SK-N-SH (cell line): Measurements from ENCODE around the gene UMODL1. TPM values are rescaled to one million over a fixed set of nuclear protein-coding genes. Genes with fewer than 3 reads are reported as not detected.

Source experiments
- CTCF ChIA-PET: fragments of 300-600, 350-600 bp; formaldehyde crosslinking; extraction: SDS; loops from one replicate; lab custom pipeline; 2021; lab: Yijun Ruan, JAX
- POLR2A ChIA-PET: fragments of 350-600 bp; sonication (Branson Sonifier 250); formaldehyde crosslinking; extraction: SDS; loops from one replicate; lab custom pipeline; 2020; ENCODE audit warnings: antibody characterized with exemption, inconsistent platforms; lab: Yijun Ruan, JAX
- DNase-seq: peaks from one replicate; pipeline ENCODE4 v3.0.0; 2012
- H2AFZ ChIP-seq: fragments of 200-600 bp; sonication (generic); 2 replicates; pipeline ENCODE4 v1.8.1; 2016; ENCODE audit warnings: antibody characterized with exemption, mild to moderate bottlenecking, low read depth
- H3F3A ChIP-seq: fragments of 200-600 bp; sonication (generic); replicated peaks from 2 replicates; pipeline ENCODE3; 2016; ENCODE audit warnings: antibody characterized with exemption, mild to moderate bottlenecking; ENCODE audit not compliant: insufficient read depth
- H3K27ac ChIP-seq, 2 experiments: fragments of 200-500 bp in 1 of 2; fragments of 200-600 bp in 1 of 2; sonication (Bioruptor generic) in 1 of 2; sonication (generic), shearing (Covaris generic) in 1 of 2; 2 replicates each; pipeline versions ENCODE4 v1.5.1 to v1.6.1; 2014 to 2016; ENCODE audit warnings: low read depth in 2 of 2, inconsistent platforms in 1 of 2, low read length in 1 of 2, mild to moderate bottlenecking in 1 of 2, mixed read lengths in 1 of 2
- H3K27me3 ChIP-seq: fragments of 200-600 bp; sonication (generic), shearing (Covaris generic); 2 replicates; pipeline ENCODE4 v1.6.1; 2016; ENCODE audit warnings: mixed run types; ENCODE audit not compliant: insufficient read depth
- H3K36me3 ChIP-seq, 2 experiments: fragments of 200-500 bp in 1 of 2; fragments of 200-600 bp in 1 of 2; sonication (Bioruptor generic) in 1 of 2; sonication (generic) in 1 of 2; replicated peaks in 1 of 2; 2 replicates each; pipeline versions ENCODE3 to v1.5.1; 2014 to 2016; ENCODE audit warnings: low read length in 1 of 2, mild to moderate bottlenecking in 1 of 2; ENCODE audit not compliant: insufficient read depth in 2 of 2, control insufficient read depth in 1 of 2
- H3K4me1 ChIP-seq, 2 experiments: fragments of 200-500 bp in 1 of 2; fragments of 200-600 bp in 1 of 2; sonication (Bioruptor generic) in 1 of 2; sonication (generic), shearing (Covaris generic) in 1 of 2; 2 replicates each; pipeline versions ENCODE4 v1.5.1 to v1.6.1; 2014 to 2016; ENCODE audit warnings: low read depth in 1 of 2, low read length in 1 of 2, mixed run types in 1 of 2; ENCODE audit not compliant: insufficient read depth in 2 of 2, control insufficient read depth in 1 of 2
- H3K4me2 ChIP-seq: fragments of 200-600 bp; sonication (generic), shearing (Covaris generic); 2 replicates; pipeline ENCODE4 v1.6.1; 2017; ENCODE audit warnings: mixed run types
- H3K4me3 ChIP-seq, 2 experiments: fragments of 200-500 bp in 1 of 2; fragments of 200-600 bp in 1 of 2; sonication (Bioruptor generic) in 1 of 2; sonication (generic), shearing (Covaris generic) in 1 of 2; 2 replicates each; pipeline versions ENCODE4 v1.5.1 to v1.8.1; 2014 to 2016; ENCODE audit warnings: low read depth in 2 of 2, inconsistent platforms in 1 of 2, low read length in 1 of 2, mild to moderate bottlenecking in 1 of 2, mixed read lengths in 1 of 2, moderate library complexity in 1 of 2
- H3K79me2 ChIP-seq: fragments of 200-600 bp; sonication (generic); 2 replicates; pipeline ENCODE4 v1.8.1; 2017; ENCODE audit warnings: mild to moderate bottlenecking; ENCODE audit not compliant: insufficient read depth
- H3K9ac ChIP-seq: fragments of 200-600 bp; sonication (generic); 2 replicates; pipeline ENCODE4 v1.6.1; 2017; ENCODE audit warnings: mixed run types
- H3K9me2 ChIP-seq: fragments of 200-600 bp; sonication (generic); 2 replicates; pipeline ENCODE4 v1.6.1; 2017; ENCODE audit warnings: mixed run types
- H3K9me3 ChIP-seq: fragments of 200-600 bp; sonication (generic); 2 replicates; pipeline ENCODE4 v1.6.1; 2017; ENCODE audit warnings: mixed run types, mild to moderate bottlenecking, moderate library complexity
- H4K20me1 ChIP-seq: fragments of 200-600 bp; sonication (generic); 2 replicates; pipeline ENCODE4 v1.6.1; 2017; ENCODE audit warnings: mild to moderate bottlenecking, mixed run types; ENCODE audit not compliant: insufficient read depth
- ELF1 ChIP-seq: IDR thresholded peaks from 2 replicates; pipeline ENCODE4 v1.4.0; 2012
- EP300 ChIP-seq, 2 experiments: IDR thresholded peaks; 2 replicates each; pipeline versions ENCODE4 v1.4.0 to v1.6.1; 2012; ENCODE audit warnings: borderline replicate concordance in 1 of 2, low read depth in 1 of 2, low read length in 1 of 2
- EZH2phosphoT487 ChIP-seq: fragments of 200-600 bp; sonication (generic); IDR thresholded peaks from 2 replicates; pipeline ENCODE4 v1.6.1; 2017; ENCODE audit warnings: low read depth, mixed run types, mild to moderate bottlenecking, antibody characterized with exemption, moderate library complexity, borderline replicate concordance
- FOXM1 ChIP-seq: IDR thresholded peaks from 2 replicates; pipeline ENCODE4 v1.4.0; 2012; ENCODE audit warnings: low read depth, mild to moderate bottlenecking
- GABPA ChIP-seq: IDR thresholded peaks from 2 replicates; pipeline ENCODE4 v1.4.0; 2012; ENCODE audit warnings: low read depth, mild to moderate bottlenecking
- GATA2 ChIP-seq: sonication (generic); formaldehyde crosslinking; IDR thresholded peaks from 2 replicates; pipeline ENCODE4 v1.5.0; 2020; ENCODE audit warnings: mild to moderate bottlenecking, missing genetic modification reagents
- MEF2A ChIP-seq: IDR thresholded peaks from 2 replicates; pipeline ENCODE4 v1.4.0; 2012; ENCODE audit warnings: low read depth, borderline replicate concordance
- NFIC ChIP-seq: IDR thresholded peaks from 2 replicates; pipeline ENCODE4 v1.4.0; 2012; ENCODE audit warnings: borderline replicate concordance
- NRF1 ChIP-seq: IDR thresholded peaks from 2 replicates; pipeline ENCODE4 v1.6.1; 2012; ENCODE audit warnings: low read depth, mild to moderate bottlenecking, low read length
- POLR2AphosphoS5 ChIP-seq: IDR thresholded peaks from 2 replicates; pipeline ENCODE4 v1.6.1; 2012; ENCODE audit warnings: low read depth, low read length
- RCOR1 ChIP-seq: fragments of 150-350 bp; IDR thresholded peaks from 2 replicates; pipeline ENCODE4 v1.6.1; 2017; ENCODE audit warnings: antibody characterized with exemption, low read length
- RFX5 ChIP-seq: IDR thresholded peaks from 2 replicates; pipeline ENCODE4 v1.6.1; 2012; ENCODE audit warnings: mild to moderate bottlenecking, improper control_type of control experiment, low read length
- SMC3 ChIP-seq: IDR thresholded peaks from 2 replicates; pipeline ENCODE4 v1.6.1; 2012; ENCODE audit warnings: low read depth, low read length, improper control_type of control experiment
- TEAD4 ChIP-seq: IDR thresholded peaks from 2 replicates; pipeline ENCODE4 v1.4.0; 2012; ENCODE audit warnings: mild to moderate bottlenecking, borderline replicate concordance; ENCODE audit not compliant: insufficient read depth
- USF1 ChIP-seq: IDR thresholded peaks from 2 replicates; pipeline ENCODE4 v1.4.0; 2012; ENCODE audit warnings: low read depth, borderline replicate concordance
- ZBTB33 ChIP-seq: IDR thresholded peaks from 2 replicates; pipeline ENCODE4 v1.4.0; 2012; ENCODE audit warnings: low read depth, borderline replicate concordance
- WGBS: methylation state at CpG from one replicate; pipeline ENCODE4 v1.1.6; 2017; ENCODE audit warnings: low lambda C conversion rate; 5-methylcytosine and 5-hydroxymethylcytosine counted together
- polyA plus RNA-seq, 3 experiments: library from polyadenylated mRNA; depleted of rRNA; stranded (reverse); fragments of >200 nt; gene quantifications; 2 replicates each; pipeline ENCODE4 v1.2.3, GENCODE V29; 2012
- TF ChIP-seq, protein P1 (sequence below): IDR thresholded peaks from 2 replicates; pipeline ENCODE4; 2012
- TF ChIP-seq, protein P2 (sequence below): fragments of 150-350 bp; IDR thresholded peaks from 2 replicates; pipeline ENCODE4 v1.6.1; 2016; ENCODE audit warnings: mild to moderate bottlenecking, low read depth, low read length

The UMODL1 gene
- polyA plus RNA-seq, 1 of the 3 experiments (the other 2 are of a cell fraction): not detected

GRCh38 chr21:42160765-42161164 is 89.6 kb downstream of the UMODL1 start:
- TF ChIP-seq ZBTB33 (no peak), SMC3 (no peak), NFIC (no peak), EP300 (IDR thresholded peaks at IDR 0.05; ENCODE audit: borderline replicate concordance in 1 of 2, low read depth in 1 of 2, low read length in 1 of 2) (no peak), FOXM1 (no peak), RCOR1 (no peak), RFX5 (no peak), MEF2A (no peak), GATA2 (no peak)
- TF ChIP-seq, protein P1, sequence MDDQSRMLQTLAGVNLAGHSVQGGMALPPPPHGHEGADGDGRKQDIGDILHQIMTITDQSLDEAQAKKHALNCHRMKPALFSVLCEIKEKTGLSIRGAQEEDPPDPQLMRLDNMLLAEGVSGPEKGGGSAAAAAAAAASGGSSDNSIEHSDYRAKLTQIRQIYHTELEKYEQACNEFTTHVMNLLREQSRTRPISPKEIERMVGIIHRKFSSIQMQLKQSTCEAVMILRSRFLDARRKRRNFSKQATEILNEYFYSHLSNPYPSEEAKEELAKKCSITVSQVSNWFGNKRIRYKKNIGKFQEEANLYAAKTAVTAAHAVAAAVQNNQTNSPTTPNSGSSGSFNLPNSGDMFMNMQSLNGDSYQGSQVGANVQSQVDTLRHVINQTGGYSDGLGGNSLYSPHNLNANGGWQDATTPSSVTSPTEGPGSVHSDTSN: no peak
- TF ChIP-seq, protein P2, sequence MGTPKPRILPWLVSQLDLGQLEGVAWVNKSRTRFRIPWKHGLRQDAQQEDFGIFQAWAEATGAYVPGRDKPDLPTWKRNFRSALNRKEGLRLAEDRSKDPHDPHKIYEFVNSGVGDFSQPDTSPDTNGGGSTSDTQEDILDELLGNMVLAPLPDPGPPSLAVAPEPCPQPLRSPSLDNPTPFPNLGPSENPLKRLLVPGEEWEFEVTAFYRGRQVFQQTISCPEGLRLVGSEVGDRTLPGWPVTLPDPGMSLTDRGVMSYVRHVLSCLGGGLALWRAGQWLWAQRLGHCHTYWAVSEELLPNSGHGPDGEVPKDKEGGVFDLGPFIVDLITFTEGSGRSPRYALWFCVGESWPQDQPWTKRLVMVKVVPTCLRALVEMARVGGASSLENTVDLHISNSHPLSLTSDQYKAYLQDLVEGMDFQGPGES: no peak
- no peak overlapping the region for H3K9ac ChIP-seq

GRCh38 chr21:42161401-42161955 is 90.4 kb downstream of the UMODL1 start:
- no peaks in the 10 kb centered on the region for H3K9me2 ChIP-seq
- H3K9ac ChIP-seq: no peak overlapping the region
- H3K4me2 ChIP-seq: no peak overlapping the region
- peaks cover 0 to 16% of the 10 kb centered on the region in 2 experiments; a peak in 2 of 4 replicates for H3K4me1 ChIP-seq
- no peaks in the 10 kb centered on the region; the same call in 1 of the 2 replicates for H3K27me3 ChIP-seq
- no peaks in the 10 kb centered on the region for H3F3A ChIP-seq
- ChIA-PET CTCF (no interaction called here), POLR2A (no interaction called here)
- no peak overlapping the region for H3K27ac ChIP-seq
- no peak overlapping the region for H3K4me3 ChIP-seq
- no peaks in the 10 kb centered on the region for H3K36me3 ChIP-seq
- H2AFZ ChIP-seq: no peak overlapping the region
- TF ChIP-seq ELF1 (no peak), TEAD4 (no peak), GABPA (no peak), NRF1 (no peak), USF1 (no peak), EZH2phosphoT487 (no peak), NFIC (no peak), SMC3 (no peak), MEF2A (no peak), FOXM1 (no peak), POLR2AphosphoS5 (no peak)
- TF ChIP-seq, protein P1: no peak
- H3K9me3 ChIP-seq: no peaks in the 10 kb centered on the region
- no peaks in the 10 kb centered on the region for H4K20me1 ChIP-seq
- no peaks in the 10 kb centered on the region for H3K79me2 ChIP-seq
- no peak for DNase-seq
- 75% methylated on average over 7 of the region's 7 CpGs for WGBS

More at GRCh38 chr21:42160765-42161164, 89.6 kb downstream of the UMODL1 start:
- Histone ChIP-seq H3F3A (no peaks in the 10 kb centered on the region), H3K27ac (no peak overlapping the region), H3K79me2 (no peaks in the 10 kb centered on the region), H2AFZ (no peak overlapping the region), H3K9me2 (no peaks in the 10 kb centered on the region), H3K36me3 (no peaks in the 10 kb centered on the region), H4K20me1 (no peaks in the 10 kb centered on the region), H3K4me1 (peaks cover 0 to 16% of the 10 kb centered on the region in 2 experiments; a peak in 2 of 4 replicates), H3K27me3 (no peaks in the 10 kb centered on the region; the same call in 1 of the 2 replicates), H3K9me3 (no peaks in the 10 kb centered on the region), H3K4me3 (no peak overlapping the region), H3K4me2 (no peak overlapping the region)
- WGBS: 60% methylated on average over 6 of the region's 9 CpGs
- DNase-seq: no peak
- POLR2A ChIA-PET: no interaction called here
- CTCF ChIA-PET: interaction anchor here (0.8 kb wide), 2 partner anchors 15 to 105 kb away, joined by 3 read pairs; no protein-coding TSS in a partner anchor
